HPDE6-E6E7 (cell line): ENCODE data around the gene CUL9.

Source experiments
- DNase-seq: peaks from one replicate; pipeline ENCODE4 v3.0.0; 2011; ENCODE audit warnings: missing footprints; ENCODE audit errors: extremely low spot score

CUL9 gene

GRCh38 chr6:43229803-43230620, 48.0 kb downstream of the CUL9 start:
- DNase-seq = no peak

GRCh38 chr6:43231053-43231452, 49.1 kb downstream of the CUL9 start:
- no peak for DNase-seq

- DNase-seq = no peak
These were observed 49.9 kb downstream of the CUL9 start for GRCh38 chr6:43231735-43232450.

GRCh38 chr6:43235841-43236240, 53.8 kb downstream of the CUL9 start:
- DNase-seq = no peak

- DNase-seq = no peak
These were observed 57.1 kb downstream of the CUL9 start for GRCh38 chr6:43239054-43239453.

GRCh38 chr6:43240950-43241349, 59.0 kb downstream of the CUL9 start:
- no peak for DNase-seq

GRCh38 chr6:43241446-43241845, 59.5 kb downstream of the CUL9 start:
- no peak for DNase-seq

GRCh38 chr6:43242908-43243663, 61.1 kb downstream of the CUL9 start, which contains the start of gene TTBK1:
TTBK1 (plus strand) TSS chr6:43243481; CDS start chr6:43246661, 3,180 bp downstream.
- DNase-seq = no peak

- DNase-seq = no peak
These were observed 61.8 kb downstream of the CUL9 start for GRCh38 chr6:43243664-43244321.

GRCh38 chr6:43246301-43247113, 64.5 kb downstream of the CUL9 start:
- DNase-seq = no peak

GRCh38 chr6:43247114-43247999, 65.4 kb downstream of the CUL9 start:
- peak; percentile 89 for DNase-seq

GRCh38 chr6:43248101-43248500, 66.1 kb downstream of the CUL9 start:
- no peak for DNase-seq

- DNase-seq = no peak
These were observed 66.8 kb downstream of the CUL9 start for GRCh38 chr6:43248791-43249190.

- no peak for DNase-seq
These were observed 69.0 kb downstream of the CUL9 start for GRCh38 chr6:43250992-43251373.

- no peak for DNase-seq
These were observed 71.4 kb downstream of the CUL9 start for GRCh38 chr6:43253401-43253800.

GRCh38 chr6:43254138-43254817, 72.3 kb downstream of the CUL9 start:
- DNase-seq = no peak

- DNase-seq = no peak
These were observed 72.8 kb downstream of the CUL9 start for GRCh38 chr6:43254846-43255245.

GRCh38 chr6:43255408-43256054, 73.5 kb downstream of the CUL9 start:
- DNase-seq = no peak
